HFFc6 (cell line): ENCODE measurements around the gene RFT1. TPM values are rescaled to one million over a fixed set of nuclear protein-coding genes. Genes with fewer than 3 reads are reported as not detected.
A peak's percentile ranks its signal among the peaks of the same experiment; 100 is the strongest.

Experiments
- DNase-seq: peaks from one replicate; pipeline ENCODE4 v3.0.0-alpha.2; 2018
- H3K27ac Mint-ChIP-seq: 2 replicates; pipeline ENCODE4 v1.8.0; 2020; ENCODE audit warnings: mild to moderate bottlenecking, mixed read lengths
- H3K27me3 Mint-ChIP-seq: 2 replicates; pipeline ENCODE4 v1.8.0; 2021; ENCODE audit warnings: mild to moderate bottlenecking, moderate library complexity, mixed read lengths; ENCODE audit not compliant: insufficient read depth
- H3K36me3 Mint-ChIP-seq: 2 replicates; pipeline ENCODE4 v1.8.0; 2021; ENCODE audit warnings: low read depth, mixed read lengths
- H3K4me1 Mint-ChIP-seq: 2 replicates; pipeline ENCODE4 v1.8.0; 2020; ENCODE audit warnings: low read depth, mixed read lengths
- H3K4me3 Mint-ChIP-seq: 2 replicates; pipeline ENCODE4 v1.8.0; 2020; ENCODE audit warnings: mild to moderate bottlenecking, moderate library complexity, mixed read lengths
- H3K9me3 Mint-ChIP-seq: 2 replicates; pipeline ENCODE4 v1.8.0; 2020; ENCODE audit warnings: mild to moderate bottlenecking, mixed read lengths
- CTCF ChIP-seq: fragments of 200-600 bp; sonication (generic); IDR thresholded peaks from 2 replicates; pipeline ENCODE4 v1.5.0; 2021; ENCODE audit warnings: antibody characterized with exemption, mild to moderate bottlenecking
- total RNA-seq, 6 experiments: library from RNA; stranded (reverse); fragmentation: NEBNext Ultra II Directional; extraction: Animal tissue kit (Norgen Biotek cat#: 25700); gene quantifications; 2 replicates in 1 of 6; 3 replicates in 5 of 6; pipeline ENCODE4 v1.2.3, GENCODE V29; 2021

Gene RFT1
- total RNA-seq, 6 experiments from 2014 or later = 32.9 to 39.6 (median 34.7) TPM

GRCh38 chr3:53174346-53175250 lies 44.4 kb upstream of the RFT1 start:
- no peaks in the 10 kb centered on the region for H3K9me3 Mint-ChIP-seq
- H3K4me3 Mint-ChIP-seq = no peak overlapping the region
- peaks cover 25% of the 10 kb centered on the region for H3K4me1 Mint-ChIP-seq
- no peaks in the 10 kb centered on the region; the same call in 1 of the 2 replicates for H3K36me3 Mint-ChIP-seq
- no peak for DNase-seq
- peak overlapping the region; percentile 58 for H3K27ac Mint-ChIP-seq
- H3K27me3 Mint-ChIP-seq = peaks cover 1% of the 10 kb centered on the region; the same call in 1 of the 2 replicates
- TF ChIP-seq CTCF = no peak

- no peak overlapping the region for H3K4me3 Mint-ChIP-seq
- peaks cover 6% of the 10 kb centered on the region for H3K27me3 Mint-ChIP-seq
- no peaks in the 10 kb centered on the region for H3K36me3 Mint-ChIP-seq
- H3K9me3 Mint-ChIP-seq = no peaks in the 10 kb centered on the region
- TF ChIP-seq CTCF = no peak
- DNase-seq = no peak
- peaks cover 32% of the 10 kb centered on the region for H3K4me1 Mint-ChIP-seq
- H3K27ac Mint-ChIP-seq = no peak overlapping the region
Observed at GRCh38 chr3:53173107-53173506, 42.9 kb upstream of the RFT1 start.

- Mint-ChIP-seq H3K9me3 (no peaks in the 10 kb centered on the region), H3K4me3 (no peak overlapping the region), H3K4me1 (peaks cover 40% of the 10 kb centered on the region), H3K36me3 (no peaks in the 10 kb centered on the region), H3K27me3 (peaks cover 7% of the 10 kb centered on the region), H3K27ac (no peak overlapping the region)
- DNase-seq = no peak
- no peak for TF ChIP-seq CTCF
Observed at GRCh38 chr3:53171827-53172505, 41.7 kb upstream of the RFT1 start.

- Mint-ChIP-seq H3K27me3 (peaks cover 7% of the 10 kb centered on the region), H3K27ac (no peak overlapping the region), H3K36me3 (no peaks in the 10 kb centered on the region), H3K4me3 (no peak overlapping the region), H3K4me1 (peaks cover 44% of the 10 kb centered on the region), H3K9me3 (no peaks in the 10 kb centered on the region)
- TF ChIP-seq CTCF = no peak
- no peak for DNase-seq
Observed at GRCh38 chr3:53171064-53171418, 40.8 kb upstream of the RFT1 start.

GRCh38 chr3:53170325-53171063 lies 40.3 kb upstream of the RFT1 start:
- Mint-ChIP-seq H3K4me3 (no peak overlapping the region), H3K27ac (no peak overlapping the region), H3K27me3 (peaks cover 7% of the 10 kb centered on the region), H3K4me1 (peaks cover 44% of the 10 kb centered on the region), H3K36me3 (no peaks in the 10 kb centered on the region), H3K9me3 (no peaks in the 10 kb centered on the region)
- DNase-seq = no peak
- no peak for TF ChIP-seq CTCF
